ENCODE results near the gene KIAA0232.

The KIAA0232 gene

DNA sequence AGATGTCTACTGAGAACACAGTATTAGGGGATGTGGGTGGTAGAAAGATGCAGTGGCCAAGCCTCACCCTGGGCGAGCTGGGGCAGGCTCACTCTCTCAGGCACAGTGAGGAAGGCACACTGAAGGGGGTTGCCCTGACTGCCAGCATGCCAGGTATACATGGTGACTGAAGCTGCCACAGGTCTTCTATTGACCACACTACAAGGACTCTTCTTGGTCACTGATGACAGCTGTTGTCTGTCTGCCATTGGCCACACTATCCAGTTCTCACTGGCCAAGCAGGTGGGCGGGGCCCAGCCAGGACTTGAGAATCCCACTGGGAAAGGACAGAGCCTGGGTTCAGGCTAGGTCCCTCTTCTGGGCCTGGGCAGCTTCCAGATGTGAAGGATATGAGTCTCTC, 87.4 kb downstream of the KIAA0232 start:
- H3F3A ChIP-seq (ENCODE audit: insufficient read depth): no peaks in the 10 kb centered on the region
- no peaks in the 10 kb centered on the region for H3K36me3 ChIP-seq (ENCODE audit: low read length)
- no peaks in the 10 kb centered on the region for H3K9me2 ChIP-seq (replicated peaks; ENCODE audit: insufficient read depth, low read length)

DNA sequence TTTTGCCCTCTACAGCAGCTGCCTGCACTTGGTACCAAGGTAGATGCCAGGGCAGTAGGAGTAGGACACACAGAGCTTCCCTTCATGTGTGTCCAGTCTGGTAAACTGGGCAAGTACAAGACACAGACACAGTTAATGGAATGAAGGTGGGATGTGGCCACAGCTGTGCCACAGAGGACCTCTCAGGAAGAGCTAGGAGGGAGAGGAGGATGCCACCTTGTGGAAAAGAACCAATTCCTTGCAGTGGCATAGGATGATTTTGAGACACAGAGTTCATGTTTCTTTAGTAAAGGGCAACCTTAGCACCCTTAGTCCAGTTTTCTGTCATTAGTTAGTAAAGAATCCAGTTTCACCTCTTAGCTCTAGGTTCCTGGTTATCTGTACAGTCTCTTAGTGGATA, 90.8 kb downstream of the KIAA0232 start:
- H3K36me3 ChIP-seq (ENCODE audit: low read length): no peaks in the 10 kb centered on the region
- no peaks in the 10 kb centered on the region for H3K27me3 ChIP-seq (ENCODE audit: low read length)

More for the DNA sequence above, 87.4 kb downstream of the KIAA0232 start:
- Histone ChIP-seq H2AFZ (ENCODE audit: low read depth, low read length, severe bottlenecking) (no peak overlapping the region), H3K27me3 (ENCODE audit: low read length) (no peaks in the 10 kb centered on the region), H3K79me2 (ENCODE audit: insufficient read depth, low read length) (no peaks in the 10 kb centered on the region), H3K9ac (ENCODE audit: low read length) (no peak overlapping the region), H3K4me3 (ENCODE audit: insufficient read depth, low read length, poor library complexity, severe bottlenecking) (no peak overlapping the region), H3K27ac (ENCODE audit: low read depth, low read length) (no peak overlapping the region), H4K20me1 (ENCODE audit: low read depth, low read length) (no peaks in the 10 kb centered on the region), H3K4me2 (ENCODE audit: low read depth, low read length, poor library complexity, severe bottlenecking) (no peak overlapping the region), H3K9me3 (ENCODE audit: insufficient read depth, low read length) (no peaks in the 10 kb centered on the region)
- TF ChIP-seq, protein P1, sequence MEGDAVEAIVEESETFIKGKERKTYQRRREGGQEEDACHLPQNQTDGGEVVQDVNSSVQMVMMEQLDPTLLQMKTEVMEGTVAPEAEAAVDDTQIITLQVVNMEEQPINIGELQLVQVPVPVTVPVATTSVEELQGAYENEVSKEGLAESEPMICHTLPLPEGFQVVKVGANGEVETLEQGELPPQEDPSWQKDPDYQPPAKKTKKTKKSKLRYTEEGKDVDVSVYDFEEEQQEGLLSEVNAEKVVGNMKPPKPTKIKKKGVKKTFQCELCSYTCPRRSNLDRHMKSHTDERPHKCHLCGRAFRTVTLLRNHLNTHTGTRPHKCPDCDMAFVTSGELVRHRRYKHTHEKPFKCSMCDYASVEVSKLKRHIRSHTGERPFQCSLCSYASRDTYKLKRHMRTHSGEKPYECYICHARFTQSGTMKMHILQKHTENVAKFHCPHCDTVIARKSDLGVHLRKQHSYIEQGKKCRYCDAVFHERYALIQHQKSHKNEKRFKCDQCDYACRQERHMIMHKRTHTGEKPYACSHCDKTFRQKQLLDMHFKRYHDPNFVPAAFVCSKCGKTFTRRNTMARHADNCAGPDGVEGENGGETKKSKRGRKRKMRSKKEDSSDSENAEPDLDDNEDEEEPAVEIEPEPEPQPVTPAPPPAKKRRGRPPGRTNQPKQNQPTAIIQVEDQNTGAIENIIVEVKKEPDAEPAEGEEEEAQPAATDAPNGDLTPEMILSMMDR (IDR thresholded peaks at IDR 0.05; ENCODE audit: insufficient read depth, low read length, poor library complexity, severe bottlenecking): no peak
- no peak for TF ChIP-seq EZH2phosphoT487 (conservative IDR thresholded peaks at IDR 0.05; ENCODE audit: low read length)

DNA sequence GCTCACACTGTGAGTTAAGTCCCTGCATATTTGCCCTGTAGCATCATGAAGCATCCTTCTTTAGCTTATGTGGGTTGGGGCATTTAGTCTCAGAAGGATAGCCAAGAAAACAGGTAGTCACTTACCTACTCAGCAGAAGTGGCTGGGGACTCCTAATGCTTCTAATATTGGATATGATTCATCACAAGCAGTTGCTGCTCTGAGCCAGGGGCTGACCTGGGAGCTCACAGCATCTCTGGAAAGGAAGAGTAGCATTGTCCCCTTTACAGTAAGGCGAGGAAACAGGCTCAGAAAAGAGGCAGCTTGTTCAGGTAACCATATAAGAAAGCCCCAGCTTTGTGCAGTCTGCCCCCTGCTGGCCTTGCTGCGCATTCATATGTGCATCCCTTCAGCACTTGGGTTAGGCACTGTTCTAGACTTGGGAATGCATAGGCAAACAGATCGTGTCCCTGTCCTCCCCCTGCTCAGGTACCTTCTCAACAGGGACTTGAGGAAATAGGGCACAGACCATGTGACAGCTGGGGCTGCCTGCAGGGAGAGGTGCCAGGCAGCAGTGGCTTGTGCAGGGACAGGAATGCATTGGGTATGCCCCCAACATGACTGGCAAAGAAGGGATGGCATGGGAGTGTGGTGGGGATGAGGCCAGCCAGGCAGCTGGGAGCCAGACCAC, 91.4 kb downstream of the KIAA0232 start:
- H3K9me3 ChIP-seq (ENCODE audit: insufficient read depth, low read length): no peaks in the 10 kb centered on the region
- no peaks in the 10 kb centered on the region for H3K9me2 ChIP-seq (replicated peaks; ENCODE audit: insufficient read depth, low read length)
- H3K9ac ChIP-seq (ENCODE audit: low read length): no peak overlapping the region
- no peak overlapping the region for H3K4me2 ChIP-seq (ENCODE audit: low read depth, low read length, poor library complexity, severe bottlenecking)
- no peaks in the 10 kb centered on the region for H3K79me2 ChIP-seq (ENCODE audit: insufficient read depth, low read length)
- no peak overlapping the region for H3K4me3 ChIP-seq (ENCODE audit: insufficient read depth, low read length, poor library complexity, severe bottlenecking)
- H3K27me3 ChIP-seq (ENCODE audit: low read length): no peaks in the 10 kb centered on the region
- H2AFZ ChIP-seq (ENCODE audit: low read depth, low read length, severe bottlenecking): no peak overlapping the region
- H3K27ac ChIP-seq (ENCODE audit: low read depth, low read length): no peak overlapping the region
- H3K36me3 ChIP-seq (ENCODE audit: low read length): no peaks in the 10 kb centered on the region
- no peaks in the 10 kb centered on the region for H4K20me1 ChIP-seq (ENCODE audit: low read depth, low read length)
- H3F3A ChIP-seq (ENCODE audit: insufficient read depth): no peaks in the 10 kb centered on the region
- no peak for TF ChIP-seq EZH2phosphoT487 (conservative IDR thresholded peaks at IDR 0.05; ENCODE audit: low read length)
- TF ChIP-seq, protein P1 (IDR thresholded peaks at IDR 0.05; ENCODE audit: insufficient read depth, low read length, poor library complexity, severe bottlenecking): peak; percentile 89

More for the DNA sequence above, 90.8 kb downstream of the KIAA0232 start:
- H3F3A ChIP-seq (ENCODE audit: insufficient read depth): no peaks in the 10 kb centered on the region
- no peaks in the 10 kb centered on the region for H3K9me3 ChIP-seq (ENCODE audit: insufficient read depth, low read length)
- H3K4me2 ChIP-seq (ENCODE audit: low read depth, low read length, poor library complexity, severe bottlenecking): no peak overlapping the region
- no peak overlapping the region for H3K27ac ChIP-seq (ENCODE audit: low read depth, low read length)
- TF ChIP-seq, protein P1 (IDR thresholded peaks at IDR 0.05; ENCODE audit: insufficient read depth, low read length, poor library complexity, severe bottlenecking): no peak
- H3K4me3 ChIP-seq (ENCODE audit: insufficient read depth, low read length, poor library complexity, severe bottlenecking): no peak overlapping the region
- H3K9ac ChIP-seq (ENCODE audit: low read length): no peak overlapping the region
- H3K79me2 ChIP-seq (ENCODE audit: insufficient read depth, low read length): no peaks in the 10 kb centered on the region
- H4K20me1 ChIP-seq (ENCODE audit: low read depth, low read length): no peaks in the 10 kb centered on the region
- no peaks in the 10 kb centered on the region for H3K9me2 ChIP-seq (replicated peaks; ENCODE audit: insufficient read depth, low read length)
- H2AFZ ChIP-seq (ENCODE audit: low read depth, low read length, severe bottlenecking): no peak overlapping the region

Measured in SU-DHL-6 (cell line).